GM23338 (cell line): ENCODE measurements around the gene SNX10. TPM values are rescaled to one million over a fixed set of nuclear protein-coding genes. Genes with fewer than 3 reads are reported as not detected.

Source experiments
- ATAC-seq: fragments of 200-7000 bp; cut with Tn5 transposase; 3 replicates; pipeline ENCODE4 v1.9.1; 2020
- DNase-seq: peaks from one replicate; pipeline ENCODE4 v3.0.0-alpha.2; 2015; ENCODE audit warnings: low spot score
- H2AFZ ChIP-seq: fragments of 200-600 bp; sonication (generic); 2 replicates; pipeline ENCODE4 v1.8.0; 2016; ENCODE audit warnings: antibody characterized with exemption, mild to moderate bottlenecking, moderate library complexity
- H3F3A ChIP-seq: fragments of 200-600 bp; sonication (generic); replicated peaks from 2 replicates; pipeline ENCODE4 v1.8.0; 2017; ENCODE audit warnings: antibody characterized with exemption, mixed run types, low read depth
- H3K27ac ChIP-seq: fragments of 200-600 bp; sonication (generic); 2 replicates; pipeline ENCODE4 v1.6.1; 2016; ENCODE audit warnings: low read depth
- H3K27me3 ChIP-seq: fragments of 200-600 bp; sonication (generic); 2 replicates; pipeline ENCODE4 v1.8.0; 2016; ENCODE audit warnings: mild to moderate bottlenecking, mixed run types, moderate library complexity; ENCODE audit not compliant: insufficient read depth
- H3K36me3 ChIP-seq: fragments of 200-600 bp; sonication (generic); 2 replicates; pipeline ENCODE4 v1.8.0; 2016; ENCODE audit warnings: mild to moderate bottlenecking; ENCODE audit not compliant: insufficient read depth
- H3K4me1 ChIP-seq: fragments of 200-600 bp; sonication (generic); 2 replicates; pipeline ENCODE4 v1.8.0; 2016; ENCODE audit warnings: mild to moderate bottlenecking, moderate library complexity; ENCODE audit not compliant: insufficient read depth
- H3K4me2 ChIP-seq: fragments of 200-600 bp; sonication (generic); 2 replicates; pipeline ENCODE4 v1.7.1; 2017; ENCODE audit warnings: mixed run types
- H3K4me3 ChIP-seq: fragments of 200-600 bp; sonication (generic); 2 replicates; pipeline ENCODE4 v1.6.1; 2016; ENCODE audit warnings: mixed run types
- H3K79me2 ChIP-seq: fragments of 200-600 bp; sonication (generic); replicated peaks from 2 replicates; pipeline ENCODE4 v1.8.0; 2017; ENCODE audit warnings: mild to moderate bottlenecking; ENCODE audit not compliant: insufficient read depth
- H3K9me2 ChIP-seq: fragments of 200-600 bp; sonication (generic); 2 replicates; pipeline ENCODE4 v1.8.0; 2017; ENCODE audit not compliant: insufficient read depth
- H4K20me1 ChIP-seq: fragments of 200-600 bp; sonication (generic); replicated peaks from 2 replicates; pipeline ENCODE4 v1.8.0; 2017; ENCODE audit warnings: mild to moderate bottlenecking; ENCODE audit not compliant: insufficient read depth
- H3K27ac Mint-ChIP-seq: 2 replicates; pipeline ENCODE4 v1.8.0; 2020; ENCODE audit warnings: inconsistent platforms, mild to moderate bottlenecking, moderate library complexity, mixed read lengths
- H3K27me3 Mint-ChIP-seq: 3 replicates; pipeline ENCODE4 v1.8.0; 2022; ENCODE audit warnings: low read depth, mild to moderate bottlenecking, moderate library complexity, mixed read lengths, inconsistent platforms; ENCODE audit not compliant: insufficient read depth, poor library complexity
- H3K36me3 Mint-ChIP-seq: 3 replicates; pipeline ENCODE4 v1.8.0; 2021; ENCODE audit warnings: low read depth, mild to moderate bottlenecking, inconsistent platforms, moderate library complexity, mixed read lengths
- H3K4me1 Mint-ChIP-seq: 3 replicates; pipeline ENCODE4 v1.8.0; 2020; ENCODE audit warnings: mild to moderate bottlenecking, inconsistent platforms, mixed read lengths
- H3K4me3 Mint-ChIP-seq: 3 replicates; pipeline ENCODE4 v1.8.0; 2021; ENCODE audit warnings: moderate library complexity, mild to moderate bottlenecking, inconsistent platforms, mixed read lengths
- H3K9me3 Mint-ChIP-seq: 3 replicates; pipeline ENCODE4 v1.8.0; 2020; ENCODE audit warnings: moderate library complexity, mild to moderate bottlenecking, inconsistent platforms, mixed read lengths
- EZH2phosphoT487 ChIP-seq: fragments of 200-600 bp; sonication (generic); IDR thresholded peaks from one replicate; pipeline ENCODE4 v1.8.1; 2018; ENCODE audit warnings: antibody characterized with exemption; ENCODE audit not compliant: unreplicated experiment
- JUNB ChIP-seq: IDR thresholded peaks from one replicate; pipeline ENCODE4 v1.6.1; 2016; ENCODE audit warnings: antibody characterized with exemption; ENCODE audit not compliant: unreplicated experiment
- NANOG ChIP-seq: IDR thresholded peaks from 2 replicates; pipeline ENCODE4 v1.6.1; 2016; ENCODE audit warnings: antibody characterized with exemption, borderline replicate concordance
- POLR2AphosphoS5 ChIP-seq: IDR thresholded peaks from 2 replicates; pipeline ENCODE4 v1.6.1; 2016; ENCODE audit warnings: antibody characterized with exemption, low read depth
- STAT1 ChIP-seq: IDR thresholded peaks from one replicate; pipeline ENCODE4 v1.6.1; 2016; ENCODE audit warnings: antibody characterized with exemption; ENCODE audit not compliant: unreplicated experiment
- long read RNA-seq: library from polyadenylated mRNA; unstranded; transcript quantifications from one replicate; pipeline ENCODE4 v2.0.0, GENCODE V29; 2020; ENCODE audit not compliant: unreplicated experiment
- polyA plus RNA-seq: library from polyadenylated mRNA; unstranded; fragments of >200 nt; fragmentation: Nextera tagmentation; extraction: Ambion mirVana; gene quantifications from 2 replicates; pipeline ENCODE4 v1.2.1, GENCODE V29; 2016
- total RNA-seq: library from RNA; depleted of rRNA; stranded (reverse); fragments of >200 nt; shearing (Covaris generic); gene quantifications from 2 replicates; pipeline ENCODE4 v1.2.3, GENCODE V29; 2014; rRNA removed
- TF ChIP-seq, protein P1 (sequence below): IDR thresholded peaks from 2 replicates; pipeline ENCODE4 v1.6.1; 2016; ENCODE audit warnings: antibody characterized with exemption
- TF ChIP-seq, protein P2 (sequence below): IDR thresholded peaks from one replicate; pipeline ENCODE4 v1.6.1; 2018; ENCODE audit warnings: antibody characterized with exemption; ENCODE audit not compliant: unreplicated experiment
- TF ChIP-seq, protein P3 (sequence below), 2 experiments: fragments of 200-600 bp in 1 of 2; sonication (generic) in 1 of 2; conservative IDR thresholded peaks; 2 replicates each; pipeline versions ENCODE4 v1.5.1 to v1.6.1; 2016 to 2017; ENCODE audit warnings: antibody characterized with exemption in 2 of 2, low read depth in 2 of 2, mild to moderate bottlenecking in 2 of 2, moderate library complexity in 1 of 2

Gene SNX10, protein sequence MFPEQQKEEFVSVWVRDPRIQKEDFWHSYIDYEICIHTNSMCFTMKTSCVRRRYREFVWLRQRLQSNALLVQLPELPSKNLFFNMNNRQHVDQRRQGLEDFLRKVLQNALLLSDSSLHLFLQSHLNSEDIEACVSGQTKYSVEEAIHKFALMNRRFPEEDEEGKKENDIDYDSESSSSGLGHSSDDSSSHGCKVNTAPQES
- total RNA-seq = 14.6 and 17.8 TPM in 2 replicates
- 13.8 and 15.8 TPM in 2 replicates for polyA plus RNA-seq
- long read RNA-seq, transcript SNX10-201 (7 exons, 2,546 nt) = major isoform, 8 of 14 reads
- long read RNA-seq, partial matches to known transcripts = 4 of 14 reads
- long read RNA-seq, other reads (novel, unspliced or antisense) = 1 of 14 reads

DNA sequence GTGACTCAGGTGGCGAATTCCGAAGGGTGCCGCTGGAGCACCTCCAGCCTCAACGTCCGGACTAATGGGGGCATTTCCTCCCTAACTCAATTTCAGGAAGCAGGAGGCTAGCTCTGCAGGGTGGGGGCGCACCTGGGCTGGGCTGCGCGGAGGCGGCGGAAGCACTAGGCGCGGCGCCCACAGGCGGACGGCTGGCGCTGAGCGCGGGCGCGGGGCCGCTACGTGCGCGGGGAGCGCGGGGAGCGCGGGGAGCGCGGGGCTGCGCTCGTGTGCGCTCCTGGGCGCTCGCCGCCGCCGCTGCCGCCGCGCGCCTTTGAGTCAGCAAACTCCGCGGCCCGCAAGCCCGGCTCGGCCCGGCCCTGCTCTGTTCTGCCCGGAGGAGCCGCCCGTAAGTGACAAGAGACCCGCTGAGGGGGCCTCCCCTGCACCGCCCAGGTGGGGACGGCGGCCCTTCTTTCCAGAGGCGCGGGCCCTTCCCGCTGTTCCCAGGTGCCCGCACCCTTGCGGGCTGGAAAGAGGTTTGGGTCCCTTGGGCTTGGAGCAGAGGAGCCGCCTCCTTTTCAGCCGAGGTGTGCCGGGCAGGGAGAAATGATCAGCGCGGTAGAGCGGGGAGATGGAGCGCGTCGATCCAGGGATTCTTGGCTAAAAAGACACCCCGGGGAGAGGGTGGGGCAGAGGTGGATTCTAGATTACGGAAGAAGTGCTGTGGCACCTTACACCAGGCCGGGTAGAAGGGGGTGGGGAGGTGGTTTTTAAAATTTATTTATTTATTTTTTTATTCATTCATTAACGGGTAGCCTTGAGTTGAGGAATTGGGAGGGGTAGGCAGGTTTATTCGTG, at the start of gene SNX10:
SNX10 (plus strand) TSS at position 164 of the 840 bp plus-strand sequence. CDS start 54,581 bp downstream, outside the sequence.
- H3K9me3 Mint-ChIP-seq = no peaks in the 10 kb centered on the region; the same call in 2 of the 3 replicates
- H3K4me1 Mint-ChIP-seq = peaks cover 11% of the 10 kb centered on the region
- H3K9me2 ChIP-seq = no peaks in the 10 kb centered on the region
- peak; percentile 92 for ATAC-seq
- H3K27me3 Mint-ChIP-seq = peaks cover 6% of the 10 kb centered on the region
- peak within 1 kb of the TSS; percentile 93 for H3K4me2 ChIP-seq
- no peaks in the 10 kb centered on the region for H3F3A ChIP-seq
- peak; percentile 85 for DNase-seq
- H3K27ac Mint-ChIP-seq = no peak within 1 kb of the TSS; the same call in none of the 2 replicates
- peak within 1 kb of the TSS; percentile 87 for H3K4me3 ChIP-seq
- H2AFZ ChIP-seq = peak within 1 kb of the TSS; percentile 97
- H3K27me3 ChIP-seq = peaks cover 4% of the 10 kb centered on the region; the same call in 1 of the 2 replicates
- H4K20me1 ChIP-seq = no peaks in the 10 kb centered on the region
- no peaks in the 10 kb centered on the region for H3K79me2 ChIP-seq
- TF ChIP-seq POLR2AphosphoS5 (peak; percentile 39; the same call in 1 of the 2 replicates), JUNB (no peak), EZH2phosphoT487 (no peak), STAT1 (no peak), NANOG (no peak)
- TF ChIP-seq, protein P1, sequence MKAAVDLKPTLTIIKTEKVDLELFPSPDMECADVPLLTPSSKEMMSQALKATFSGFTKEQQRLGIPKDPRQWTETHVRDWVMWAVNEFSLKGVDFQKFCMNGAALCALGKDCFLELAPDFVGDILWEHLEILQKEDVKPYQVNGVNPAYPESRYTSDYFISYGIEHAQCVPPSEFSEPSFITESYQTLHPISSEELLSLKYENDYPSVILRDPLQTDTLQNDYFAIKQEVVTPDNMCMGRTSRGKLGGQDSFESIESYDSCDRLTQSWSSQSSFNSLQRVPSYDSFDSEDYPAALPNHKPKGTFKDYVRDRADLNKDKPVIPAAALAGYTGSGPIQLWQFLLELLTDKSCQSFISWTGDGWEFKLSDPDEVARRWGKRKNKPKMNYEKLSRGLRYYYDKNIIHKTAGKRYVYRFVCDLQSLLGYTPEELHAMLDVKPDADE = no peak
- TF ChIP-seq, protein P2, sequence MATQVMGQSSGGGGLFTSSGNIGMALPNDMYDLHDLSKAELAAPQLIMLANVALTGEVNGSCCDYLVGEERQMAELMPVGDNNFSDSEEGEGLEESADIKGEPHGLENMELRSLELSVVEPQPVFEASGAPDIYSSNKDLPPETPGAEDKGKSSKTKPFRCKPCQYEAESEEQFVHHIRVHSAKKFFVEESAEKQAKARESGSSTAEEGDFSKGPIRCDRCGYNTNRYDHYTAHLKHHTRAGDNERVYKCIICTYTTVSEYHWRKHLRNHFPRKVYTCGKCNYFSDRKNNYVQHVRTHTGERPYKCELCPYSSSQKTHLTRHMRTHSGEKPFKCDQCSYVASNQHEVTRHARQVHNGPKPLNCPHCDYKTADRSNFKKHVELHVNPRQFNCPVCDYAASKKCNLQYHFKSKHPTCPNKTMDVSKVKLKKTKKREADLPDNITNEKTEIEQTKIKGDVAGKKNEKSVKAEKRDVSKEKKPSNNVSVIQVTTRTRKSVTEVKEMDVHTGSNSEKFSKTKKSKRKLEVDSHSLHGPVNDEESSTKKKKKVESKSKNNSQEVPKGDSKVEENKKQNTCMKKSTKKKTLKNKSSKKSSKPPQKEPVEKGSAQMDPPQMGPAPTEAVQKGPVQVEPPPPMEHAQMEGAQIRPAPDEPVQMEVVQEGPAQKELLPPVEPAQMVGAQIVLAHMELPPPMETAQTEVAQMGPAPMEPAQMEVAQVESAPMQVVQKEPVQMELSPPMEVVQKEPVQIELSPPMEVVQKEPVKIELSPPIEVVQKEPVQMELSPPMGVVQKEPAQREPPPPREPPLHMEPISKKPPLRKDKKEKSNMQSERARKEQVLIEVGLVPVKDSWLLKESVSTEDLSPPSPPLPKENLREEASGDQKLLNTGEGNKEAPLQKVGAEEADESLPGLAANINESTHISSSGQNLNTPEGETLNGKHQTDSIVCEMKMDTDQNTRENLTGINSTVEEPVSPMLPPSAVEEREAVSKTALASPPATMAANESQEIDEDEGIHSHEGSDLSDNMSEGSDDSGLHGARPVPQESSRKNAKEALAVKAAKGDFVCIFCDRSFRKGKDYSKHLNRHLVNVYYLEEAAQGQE = no peak
- TF ChIP-seq, protein P3, sequence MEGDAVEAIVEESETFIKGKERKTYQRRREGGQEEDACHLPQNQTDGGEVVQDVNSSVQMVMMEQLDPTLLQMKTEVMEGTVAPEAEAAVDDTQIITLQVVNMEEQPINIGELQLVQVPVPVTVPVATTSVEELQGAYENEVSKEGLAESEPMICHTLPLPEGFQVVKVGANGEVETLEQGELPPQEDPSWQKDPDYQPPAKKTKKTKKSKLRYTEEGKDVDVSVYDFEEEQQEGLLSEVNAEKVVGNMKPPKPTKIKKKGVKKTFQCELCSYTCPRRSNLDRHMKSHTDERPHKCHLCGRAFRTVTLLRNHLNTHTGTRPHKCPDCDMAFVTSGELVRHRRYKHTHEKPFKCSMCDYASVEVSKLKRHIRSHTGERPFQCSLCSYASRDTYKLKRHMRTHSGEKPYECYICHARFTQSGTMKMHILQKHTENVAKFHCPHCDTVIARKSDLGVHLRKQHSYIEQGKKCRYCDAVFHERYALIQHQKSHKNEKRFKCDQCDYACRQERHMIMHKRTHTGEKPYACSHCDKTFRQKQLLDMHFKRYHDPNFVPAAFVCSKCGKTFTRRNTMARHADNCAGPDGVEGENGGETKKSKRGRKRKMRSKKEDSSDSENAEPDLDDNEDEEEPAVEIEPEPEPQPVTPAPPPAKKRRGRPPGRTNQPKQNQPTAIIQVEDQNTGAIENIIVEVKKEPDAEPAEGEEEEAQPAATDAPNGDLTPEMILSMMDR (conservative IDR thresholded peaks at IDR 0.05; ENCODE audit: low read depth in 2 of 2) = peak; percentile 34 to 67
- H3K4me3 Mint-ChIP-seq = peak within 1 kb of the TSS; percentile 86
- H3K36me3 ChIP-seq = no peaks in the 10 kb centered on the region
- H3K4me1 ChIP-seq = peaks cover 10% of the 10 kb centered on the region
- H3K27ac ChIP-seq = no peak within 1 kb of the TSS
- no peaks in the 10 kb centered on the region for H3K36me3 Mint-ChIP-seq
